Activated T-cell treated with anti-CD3 and anti-CD28 coated beads, Interleukin-2, amount 50 U/mL, for 72 hours (primary cell): ENCODE measurements around the gene NR2C2AP. TPM values are rescaled to one million over a fixed set of nuclear protein-coding genes. Genes with fewer than 3 reads are reported as not detected.

Source experiments
- ATAC-seq, 2 donors: fragments of 150-1000 bp; cut with Tn5 transposase; replicated peaks in 1 of 2; 2 replicates each; pipeline ENCODE4 v1.10.0; 2021; ENCODE audit warnings: moderate library complexity in 2 of 2, mild to moderate bottlenecking in 1 of 2
- DNase-seq, 2 donors: peaks; one replicate each; pipeline ENCODE4 v3.0.0; 2021 to 2022; ENCODE audit warnings: mixed read lengths in 1 of 2
- H3K27ac Mint-ChIP-seq: one replicate; pipeline ENCODE4 v1.8.0; 2022; ENCODE audit warnings: mild to moderate bottlenecking, moderate library complexity, mixed read lengths
- H3K27me3 Mint-ChIP-seq: one replicate; pipeline ENCODE4 v1.8.0; 2022; ENCODE audit warnings: low read depth, mixed read lengths
- H3K36me3 Mint-ChIP-seq, 2 donors: one replicate each; pipeline ENCODE4 v1.8.0; 2022; ENCODE audit warnings: mixed read lengths in 2 of 2, mild to moderate bottlenecking in 1 of 2; ENCODE audit not compliant: insufficient read depth in 2 of 2
- H3K4me1 Mint-ChIP-seq: one replicate; pipeline ENCODE4 v1.8.0; 2022; ENCODE audit warnings: low read depth, mixed read lengths
- H3K4me3 Mint-ChIP-seq, 2 donors: one replicate each; pipeline ENCODE4 v1.8.0; 2022; ENCODE audit warnings: mild to moderate bottlenecking in 2 of 2, mixed read lengths in 2 of 2, moderate library complexity in 2 of 2
- H3K9me3 Mint-ChIP-seq, 2 donors: one replicate each; pipeline ENCODE4 v1.8.0; 2022; ENCODE audit warnings: mixed read lengths in 2 of 2
- total RNA-seq, 2 donors: library from RNA; stranded (reverse); gene quantifications; one replicate each; pipeline ENCODE4 v1.2.3, GENCODE V29; 2022

NR2C2AP gene
- total RNA-seq = 10 to 100 TPM; 27.5 to 34.6 TPM

DNA sequence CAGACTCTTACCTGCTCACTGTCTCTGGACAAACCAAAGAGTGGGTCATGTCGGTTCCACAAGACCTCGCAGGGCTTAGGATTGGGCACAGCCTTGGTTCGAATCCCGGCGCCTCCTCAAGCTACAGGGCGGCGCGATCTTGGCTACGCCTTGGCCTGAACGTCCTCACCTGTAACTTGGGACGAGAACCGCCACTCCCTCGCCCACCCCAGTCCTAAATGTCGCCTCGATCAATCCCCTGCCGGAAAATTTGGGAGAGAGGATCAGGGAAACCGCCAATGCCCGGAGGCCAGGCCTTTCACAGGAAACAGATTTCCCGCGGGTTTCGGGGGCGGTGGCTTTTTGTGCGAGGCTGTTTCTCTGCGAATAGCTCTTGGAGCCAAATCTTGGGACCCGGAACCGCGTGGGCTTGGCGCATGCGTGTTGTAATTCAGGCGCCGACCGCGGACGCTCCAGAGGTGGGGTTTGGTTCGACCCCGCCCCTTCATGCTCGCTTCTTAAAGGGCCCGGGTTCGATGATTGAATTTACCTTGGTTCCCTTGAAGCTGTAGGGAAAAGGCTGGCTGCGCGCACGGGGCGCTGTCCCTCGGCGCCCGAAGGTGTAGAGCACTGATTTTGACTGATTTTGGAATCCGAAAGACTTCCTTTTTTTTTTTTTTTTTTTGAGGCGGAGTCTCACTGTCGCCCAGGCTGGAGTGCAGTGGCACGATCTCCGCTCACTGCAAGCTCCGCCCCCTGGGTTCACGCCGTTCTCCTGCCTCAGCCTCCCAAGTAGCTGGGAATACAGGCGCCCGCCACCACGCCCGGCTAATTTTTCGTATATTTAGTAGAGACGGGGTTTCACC lies at the start of gene NR2C2AP:
NR2C2AP (minus strand) TSS at position 403 of the 845 bp plus-strand sequence; CDS start at position 49, 354 bp downstream.
- DNase-seq (peak; percentile 93), ATAC-seq (peak; percentile 91 to 92)
- peaks cover 0 to 6% of the 10 kb centered on the region in 2 donors for H3K9me3 Mint-ChIP-seq
- H3K27ac Mint-ChIP-seq = peak within 1 kb of the TSS; percentile 86
- H3K4me1 Mint-ChIP-seq = peaks cover 41% of the 10 kb centered on the region
- H3K36me3 Mint-ChIP-seq = peaks cover 2 to 5% of the 10 kb centered on the region in 2 donors
- no peaks in the 10 kb centered on the region for H3K27me3 Mint-ChIP-seq
- peak within 1 kb of the TSS; percentile 90 to 95 for H3K4me3 Mint-ChIP-seq

DNA sequence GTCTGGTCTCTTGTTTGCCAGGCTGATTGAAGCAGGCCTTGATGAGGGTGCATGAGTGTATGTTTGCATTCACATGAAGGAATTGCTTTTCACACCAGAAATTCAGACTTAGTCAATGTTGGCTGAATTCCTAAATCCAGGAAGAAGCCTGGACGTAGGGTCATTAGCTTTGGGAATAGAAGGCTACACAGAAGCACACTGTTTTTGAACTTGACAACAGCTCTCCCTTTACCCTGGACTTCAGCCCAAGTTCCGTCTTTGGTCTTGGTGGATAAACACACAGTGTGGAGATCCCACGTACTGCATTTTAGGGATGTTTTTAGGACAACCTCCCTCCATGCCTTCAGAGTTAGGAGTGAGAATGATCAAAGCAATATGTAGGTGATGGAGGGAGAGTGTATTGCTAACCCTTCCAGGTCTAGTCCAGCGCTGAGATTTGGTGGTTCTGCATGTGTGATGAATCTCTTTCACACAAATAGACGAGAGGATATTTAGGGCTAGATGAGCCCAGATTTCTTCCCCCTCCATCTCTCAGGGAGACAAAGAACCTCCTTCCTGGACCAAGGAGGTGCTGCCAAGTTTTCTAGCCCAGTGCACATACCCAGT lies 47.1 kb upstream of the NR2C2AP start:
- Mint-ChIP-seq H3K9me3 (no peaks in the 10 kb centered on the region), H3K4me3 (no peak overlapping the region), H3K27me3 (peaks cover 24% of the 10 kb centered on the region), H3K36me3 (no peaks in the 10 kb centered on the region), H3K27ac (no peak overlapping the region), H3K4me1 (no peaks in the 10 kb centered on the region)
- ATAC-seq (no peak), DNase-seq (no peak)

DNA sequence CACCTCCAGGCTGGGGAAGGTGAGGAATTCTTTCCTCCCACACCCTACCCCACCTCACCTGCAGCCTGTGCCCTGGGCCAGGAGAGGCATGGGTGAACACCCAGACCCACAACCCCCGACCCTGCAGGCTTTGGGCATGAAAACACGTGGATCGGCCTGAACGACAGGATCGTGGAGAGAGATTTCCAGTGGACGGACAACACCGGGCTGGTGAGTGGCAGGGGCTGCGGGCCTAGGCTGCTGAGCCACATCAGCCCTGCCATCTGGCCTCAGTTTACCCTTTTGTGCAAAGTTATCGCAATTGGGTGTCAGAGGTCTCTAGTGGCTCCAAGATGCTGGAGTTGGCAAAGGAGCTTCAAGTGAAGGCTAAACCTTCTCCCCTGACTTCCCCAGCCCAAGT lies 37.3 kb upstream of the NR2C2AP start:
- Mint-ChIP-seq H3K4me1 (no peaks in the 10 kb centered on the region), H3K9me3 (peaks cover 6 to 7% of the 10 kb centered on the region in 2 donors), H3K4me3 (no peak overlapping the region), H3K36me3 (peaks cover 4 to 9% of the 10 kb centered on the region in 2 donors), H3K27me3 (peaks cover 14% of the 10 kb centered on the region), H3K27ac (no peak overlapping the region)
- ATAC-seq = no peak
- no peak for DNase-seq

DNA sequence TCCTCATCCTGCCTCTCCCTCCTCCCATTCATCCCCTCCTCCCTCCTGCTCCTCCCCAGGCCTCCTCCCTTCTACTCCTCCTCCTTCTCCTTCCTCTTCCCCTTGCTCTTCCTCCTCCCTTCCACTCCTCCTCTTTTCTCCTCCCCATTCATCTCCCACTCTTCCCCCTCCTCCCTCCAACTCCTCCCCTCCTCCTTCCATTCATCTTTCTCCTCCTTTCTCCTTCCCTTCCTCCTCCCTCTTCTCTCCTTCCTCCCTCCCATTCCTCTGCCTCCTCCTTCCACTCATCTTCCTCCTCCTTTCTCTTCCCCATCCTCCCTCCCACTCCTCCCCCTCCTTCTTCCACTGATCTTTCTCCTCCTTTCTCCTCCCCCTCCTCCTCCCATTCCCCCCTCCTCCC lies 36.5 kb upstream of the NR2C2AP start:
- Mint-ChIP-seq H3K9me3 (peaks cover 6 to 7% of the 10 kb centered on the region in 2 donors), H3K4me1 (no peaks in the 10 kb centered on the region), H3K27me3 (peaks cover 14% of the 10 kb centered on the region), H3K4me3 (no peak overlapping the region), H3K36me3 (peaks cover 4 to 9% of the 10 kb centered on the region in 2 donors), H3K27ac (no peak overlapping the region)
- ATAC-seq = no peak
- DNase-seq = no peak

DNA sequence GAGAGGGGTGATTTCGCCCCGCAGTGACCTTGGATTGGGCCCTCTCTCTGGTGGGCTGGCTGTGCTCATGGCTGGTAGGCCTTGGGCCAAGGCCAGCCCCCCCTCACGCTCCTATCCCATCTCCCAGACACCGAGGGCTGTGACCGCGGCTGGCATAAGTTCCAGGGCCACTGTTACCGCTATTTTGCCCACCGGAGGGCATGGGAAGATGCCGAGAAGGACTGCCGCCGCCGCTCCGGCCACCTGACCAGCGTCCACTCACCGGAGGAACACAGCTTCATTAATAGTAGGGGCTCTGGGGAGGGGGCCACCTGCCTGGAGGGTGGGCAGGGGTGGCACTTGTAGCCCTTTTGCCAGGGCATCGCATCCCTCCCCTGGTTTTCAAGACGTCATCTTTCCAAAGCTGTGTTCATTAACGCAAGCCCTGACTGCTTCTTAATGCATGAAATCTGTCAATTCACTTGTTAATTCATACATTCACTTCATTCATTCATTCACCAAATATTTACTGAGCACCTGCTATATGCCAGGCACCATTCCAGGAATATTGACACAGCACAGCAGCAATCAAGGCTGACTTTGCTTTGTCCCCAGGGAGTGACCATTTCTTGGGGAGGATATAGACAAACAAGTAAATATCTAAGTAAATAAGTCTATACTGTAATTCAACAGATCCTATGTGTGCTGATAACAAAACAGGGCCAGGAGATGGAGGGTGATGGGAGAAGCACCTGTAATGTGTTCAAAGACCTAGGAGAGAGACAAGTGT lies 35.1 kb upstream of the NR2C2AP start:
- Mint-ChIP-seq H3K27ac (no peak overlapping the region), H3K9me3 (peaks cover 6 to 7% of the 10 kb centered on the region in 2 donors), H3K36me3 (peaks cover 4 to 12% of the 10 kb centered on the region in 2 donors), H3K4me3 (no peak overlapping the region), H3K4me1 (no peaks in the 10 kb centered on the region), H3K27me3 (peaks cover 14% of the 10 kb centered on the region)
- DNase-seq (no peak), ATAC-seq (no peak)

GRCh38 chr19:19236173-19236572 lies 33.0 kb upstream of the NR2C2AP start:
- H3K27ac Mint-ChIP-seq = no peak overlapping the region
- H3K27me3 Mint-ChIP-seq = peaks cover 14% of the 10 kb centered on the region
- peaks cover 6 to 9% of the 10 kb centered on the region in 2 donors for H3K9me3 Mint-ChIP-seq
- H3K4me1 Mint-ChIP-seq = no peaks in the 10 kb centered on the region
- ATAC-seq (no peak), DNase-seq (no peak)
- H3K4me3 Mint-ChIP-seq = no peak overlapping the region
- peaks cover 4 to 14% of the 10 kb centered on the region in 2 donors for H3K36me3 Mint-ChIP-seq

GRCh38 chr19:19234220-19234816 lies 31.1 kb upstream of the NR2C2AP start:
- peaks cover 6 to 9% of the 10 kb centered on the region in 2 donors for H3K9me3 Mint-ChIP-seq
- H3K36me3 Mint-ChIP-seq = peaks cover 4 to 14% of the 10 kb centered on the region in 2 donors
- H3K4me3 Mint-ChIP-seq = no peak overlapping the region
- no peaks in the 10 kb centered on the region for H3K4me1 Mint-ChIP-seq
- no peak for ATAC-seq
- no peak for DNase-seq
- H3K27me3 Mint-ChIP-seq = peaks cover 8% of the 10 kb centered on the region
- no peak overlapping the region for H3K27ac Mint-ChIP-seq

DNA sequence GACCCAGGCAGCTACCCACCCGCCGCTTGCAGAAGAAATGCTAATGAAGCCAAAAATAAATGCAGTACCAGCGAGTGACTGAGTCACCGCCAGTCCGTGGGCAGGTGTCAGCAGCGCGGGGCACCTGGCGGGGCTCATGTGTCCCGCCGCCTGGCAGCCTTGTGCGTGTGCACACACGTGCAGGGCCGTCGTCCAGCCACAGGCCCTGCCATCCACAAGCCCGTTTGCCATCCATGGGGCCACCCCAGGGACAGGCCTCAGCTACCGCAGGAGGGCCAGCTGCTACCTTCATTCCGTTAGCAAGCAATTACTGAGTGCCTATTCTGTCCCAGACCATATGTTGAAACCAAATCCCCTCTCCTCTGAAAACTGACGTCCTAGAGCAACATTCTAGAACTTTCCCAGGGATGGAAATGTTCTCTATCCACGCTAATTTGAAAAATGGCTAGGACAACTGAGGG lies 29.1 kb upstream of the NR2C2AP start:
- DNase-seq (no peak), ATAC-seq (no peak)
- H3K27ac Mint-ChIP-seq = no peak overlapping the region
- H3K36me3 Mint-ChIP-seq = peaks cover 4 to 14% of the 10 kb centered on the region in 2 donors
- no peak overlapping the region for H3K4me3 Mint-ChIP-seq
- no peaks in the 10 kb centered on the region for H3K4me1 Mint-ChIP-seq
- peaks cover 6 to 9% of the 10 kb centered on the region in 2 donors for H3K9me3 Mint-ChIP-seq
- H3K27me3 Mint-ChIP-seq = peaks cover 10% of the 10 kb centered on the region

DNA sequence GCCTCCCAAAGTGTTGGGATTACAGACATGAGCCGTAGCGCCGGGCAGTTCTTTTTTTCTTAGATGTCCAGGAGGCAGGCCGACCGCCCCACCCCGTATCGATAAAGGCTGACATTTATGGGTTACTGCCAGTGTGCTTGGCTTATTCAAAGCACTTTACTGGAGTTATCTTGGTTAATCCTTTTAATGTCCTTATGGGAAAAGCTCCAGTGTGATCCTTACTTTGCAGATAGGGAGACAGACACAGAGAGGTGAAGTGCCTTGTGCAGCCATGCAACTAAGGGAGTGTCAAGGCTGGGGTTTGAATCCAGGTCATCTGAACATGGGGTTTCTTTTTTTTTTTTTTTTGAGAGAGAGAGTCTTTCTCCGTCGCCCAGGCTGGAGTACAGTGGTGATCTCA lies 27.8 kb upstream of the NR2C2AP start:
- DNase-seq = no peak
- H3K27me3 Mint-ChIP-seq = peaks cover 10% of the 10 kb centered on the region
- ATAC-seq = no peak
- no peak overlapping the region for H3K27ac Mint-ChIP-seq
- H3K9me3 Mint-ChIP-seq = peaks cover 0 to 5% of the 10 kb centered on the region in 2 donors
- no peaks in the 10 kb centered on the region for H3K4me1 Mint-ChIP-seq
- H3K4me3 Mint-ChIP-seq = no peak overlapping the region
- peaks cover 1 to 8% of the 10 kb centered on the region in 2 donors for H3K36me3 Mint-ChIP-seq

GRCh38 chr19:19229701-19230100 lies 26.5 kb upstream of the NR2C2AP start:
- ATAC-seq = no peak
- Mint-ChIP-seq H3K27me3 (peaks cover 11% of the 10 kb centered on the region), H3K4me1 (peaks cover 6% of the 10 kb centered on the region)

GRCh38 chr19:19227217-19227616 lies 24.0 kb upstream of the NR2C2AP start:
- H3K36me3 Mint-ChIP-seq = peaks cover 0 to 1% of the 10 kb centered on the region in 2 donors
- no peak overlapping the region for H3K27ac Mint-ChIP-seq
- H3K4me3 Mint-ChIP-seq = no peak overlapping the region
- H3K27me3 Mint-ChIP-seq = peaks cover 17% of the 10 kb centered on the region
- DNase-seq (no peak), ATAC-seq (no peak)
- H3K9me3 Mint-ChIP-seq = no peaks in the 10 kb centered on the region
- peaks cover 6% of the 10 kb centered on the region for H3K4me1 Mint-ChIP-seq

More at GRCh38 chr19:19229701-19230100, 26.5 kb upstream of the NR2C2AP start:
- no peak overlapping the region for H3K27ac Mint-ChIP-seq
- H3K4me3 Mint-ChIP-seq = no peak overlapping the region
- H3K9me3 Mint-ChIP-seq = peaks cover 0 to 2% of the 10 kb centered on the region in 2 donors
- DNase-seq = no peak
- H3K36me3 Mint-ChIP-seq = peaks cover 0 to 4% of the 10 kb centered on the region in 2 donors

DNA sequence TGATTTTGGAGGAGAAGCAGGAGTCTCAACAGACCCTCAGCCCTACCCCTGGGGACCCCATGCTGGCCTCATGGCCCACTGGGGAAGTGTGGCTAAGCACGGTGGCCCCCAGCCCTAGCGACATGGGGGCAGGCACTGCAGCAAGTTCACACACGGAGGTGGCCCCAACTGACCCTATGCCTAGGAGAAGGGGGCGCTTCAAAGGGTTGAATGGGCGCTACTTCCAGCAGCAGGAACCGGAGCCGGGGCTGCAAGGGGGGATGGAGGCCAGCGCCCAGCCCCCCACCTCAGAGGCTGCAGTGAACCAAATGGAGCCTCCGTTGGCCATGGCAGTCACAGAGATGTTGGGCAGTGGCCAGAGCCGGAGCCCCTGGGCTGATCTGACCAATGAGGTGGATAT lies 23.4 kb upstream of the NR2C2AP start:
- Mint-ChIP-seq H3K27ac (no peak overlapping the region), H3K36me3 (no peaks in the 10 kb centered on the region), H3K27me3 (peaks cover 17% of the 10 kb centered on the region)

More for the DNA sequence above, 23.4 kb upstream of the NR2C2AP start:
- H3K9me3 Mint-ChIP-seq = no peaks in the 10 kb centered on the region
- no peak overlapping the region for H3K4me3 Mint-ChIP-seq
- peaks cover 6% of the 10 kb centered on the region for H3K4me1 Mint-ChIP-seq
- ATAC-seq = no peak
- no peak for DNase-seq
